Vagina (tissue), 2 donors: ENCODE data around the gene QARS1.

Experiments used
- CTCF ChIP-seq, 3 experiments: fragments of 450-650 bp in 2 of 3; fragments of 200-600 bp in 1 of 3; sonication (generic) in 1 of 3; IDR thresholded peaks; one replicate each; pipeline ENCODE4 v1.5.1; 2017 to 2019; ENCODE audit warnings: antibody characterized with exemption in 3 of 3, mild to moderate bottlenecking in 2 of 3, moderate library complexity in 2 of 3
- POLR2A ChIP-seq, 2 donors: fragments of 450-650 bp; IDR thresholded peaks; one replicate each; pipeline ENCODE4 v1.6.1; 2017; ENCODE audit warnings: antibody characterized with exemption in 2 of 2, mild to moderate bottlenecking in 2 of 2, moderate library complexity in 2 of 2

GRCh38 chr3:49123687-49124086 is 19.1 kb upstream of the QARS1 start:
- TF ChIP-seq CTCF (IDR thresholded peaks at IDR 0.05) (no peak), POLR2A (IDR thresholded peaks at IDR 0.05) (no peak)
